CD4-positive, alpha-beta memory T cell (primary cell): ENCODE results near the gene VPS13D. TPM values are rescaled to one million over a fixed set of nuclear protein-coding genes. Genes with fewer than 3 reads are reported as not detected.

Source experiments
- CTCF ChIA-PET: fragments of 350-600 bp; sonication (Branson Sonifier 250); formaldehyde crosslinking; loops from one replicate; lab custom pipeline; 2021; ENCODE audit warnings: inconsistent platforms; ENCODE audit not compliant: partially characterized antibody; lab: Charles Lee
- POLR2A ChIA-PET: fragments of 350-600 bp; sonication (Branson Sonifier 250); formaldehyde crosslinking; loops from one replicate; lab custom pipeline; 2021; ENCODE audit not compliant: partially characterized antibody; lab: Charles Lee
- DNase-seq, 5 donors: peaks; one replicate each; pipeline versions ENCODE4 v3.0.0 to v3.0.0-alpha.2; 2020 to 2022; ENCODE audit warnings: mixed read lengths in 1 of 5
- H3K27ac ChIP-seq: one replicate; pipeline ENCODE4 v1.7.0; 2013; ENCODE audit warnings: low read depth, low read length
- H3K27me3 ChIP-seq: 2 replicates; pipeline ENCODE4 v1.7.0; 2013; ENCODE audit warnings: mild to moderate bottlenecking, low read length, moderate library complexity; ENCODE audit not compliant: insufficient read depth
- H3K36me3 ChIP-seq: 2 replicates; pipeline ENCODE4 v1.7.0; 2013; ENCODE audit warnings: mild to moderate bottlenecking, low read length, moderate library complexity; ENCODE audit not compliant: insufficient read depth
- H3K4me1 ChIP-seq: 2 replicates; pipeline ENCODE4 v1.7.0; 2013; ENCODE audit warnings: mild to moderate bottlenecking, low read length, moderate library complexity; ENCODE audit not compliant: insufficient read depth
- H3K4me3 ChIP-seq, 2 donors: one replicate each; pipeline ENCODE4 v1.7.0; 2013; ENCODE audit warnings: low read length in 2 of 2, mild to moderate bottlenecking in 1 of 2
- H3K9me3 ChIP-seq, 2 donors: one replicate each; pipeline ENCODE4 v1.7.0; 2013; ENCODE audit warnings: low read length in 2 of 2, control low read depth in 1 of 2; ENCODE audit not compliant: control insufficient read depth in 1 of 2
- H3K27ac Mint-ChIP-seq, 7 donors: one replicate each; pipeline ENCODE4 v1.8.0; 2020 to 2021; ENCODE audit warnings: mixed read lengths in 7 of 7, mild to moderate bottlenecking in 6 of 7, inconsistent platforms in 3 of 7, moderate library complexity in 3 of 7
- H3K27me3 Mint-ChIP-seq, 2 donors: one replicate each; pipeline ENCODE4 v1.8.0; 2020 to 2021; ENCODE audit warnings: mixed read lengths in 2 of 2
- H3K36me3 Mint-ChIP-seq, 2 donors: one replicate each; pipeline ENCODE4 v1.8.0; 2020 to 2021; ENCODE audit warnings: mixed read lengths in 2 of 2, inconsistent platforms in 1 of 2, mild to moderate bottlenecking in 1 of 2
- H3K4me1 Mint-ChIP-seq, 4 donors: one replicate each; pipeline ENCODE4 v1.8.0; 2020 to 2021; ENCODE audit warnings: mixed read lengths in 4 of 4, mild to moderate bottlenecking in 1 of 4
- H3K4me3 Mint-ChIP-seq, 8 donors: one replicate each; pipeline ENCODE4 v1.8.0; 2020 to 2021; ENCODE audit warnings: mixed read lengths in 8 of 8, mild to moderate bottlenecking in 7 of 8, moderate library complexity in 6 of 8, inconsistent platforms in 3 of 8
- H3K9me3 Mint-ChIP-seq, 8 donors: one replicate each; pipeline ENCODE4 v1.8.0; 2020 to 2021; ENCODE audit warnings: mixed read lengths in 8 of 8, mild to moderate bottlenecking in 5 of 8, inconsistent platforms in 3 of 8, moderate library complexity in 1 of 8
- intact Hi-C: fragments of 100-400 bp; cut with micrococcal nuclease; formaldehyde crosslinking; loops from one replicate; pipeline ENCODE4 v1.15.1; 2023
- polyA plus RNA-seq, 2 donors: library from polyadenylated mRNA; unstranded; fragments of 300-500 nt; fragmentation: Illumina TruSeq; gene quantifications; one replicate each; pipeline ENCODE4 v1.2.3, GENCODE V29; 2021
- total RNA-seq, 2 experiments: library from RNA; stranded (reverse); gene quantifications; one replicate each; pipeline ENCODE4 v1.2.3, GENCODE V29; 2021

Gene VPS13D
- total and polyA plus RNA-seq, 4 experiments from 2014 or later: 10.2 to 96.3 (median 52.5) TPM

DNA sequence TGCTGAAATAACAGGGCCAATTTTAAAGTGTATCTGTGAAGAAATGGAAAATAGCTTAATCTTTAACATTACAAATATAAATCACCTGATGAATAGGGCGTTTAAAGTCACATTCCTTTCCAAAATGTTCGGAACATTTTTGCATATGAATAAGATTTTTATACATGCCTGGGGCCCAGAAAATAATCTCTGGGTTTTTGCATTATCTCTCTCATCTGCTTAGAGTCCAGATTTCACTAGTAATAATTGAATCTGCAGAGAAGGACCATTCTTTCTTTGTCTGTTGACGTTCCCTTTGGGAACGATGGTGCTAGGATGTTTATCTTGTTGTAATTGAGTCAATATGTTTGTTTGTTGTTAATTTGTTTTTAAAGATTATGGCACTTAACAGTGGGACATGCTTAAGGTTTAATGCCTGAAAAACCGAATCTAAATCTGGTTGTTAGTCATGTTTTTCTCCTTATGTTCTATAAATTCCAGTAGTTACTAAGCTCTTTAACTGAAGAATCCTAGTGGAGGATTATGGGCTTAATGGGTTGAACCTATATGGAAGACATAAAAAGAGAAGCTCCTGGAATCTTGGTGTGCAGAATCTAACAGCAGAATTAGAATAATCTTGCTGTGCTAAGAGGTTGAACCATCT, 140.6 kb downstream of the VPS13D start:
- Mint-ChIP-seq H3K9me3 (no peaks in the 10 kb centered on the region), H3K4me1 (peaks cover 0 to 7% (median 2%) of the 10 kb centered on the region in 4 donors), H3K4me3 (no peak overlapping the region), H3K27me3 (no peaks in the 10 kb centered on the region), H3K27ac (peak overlapping the region in 1 of 7 donors; percentile 38), H3K36me3 (peaks cover 46 to 65% of the 10 kb centered on the region in 2 donors)
- no peaks in the 10 kb centered on the region for H3K4me1 ChIP-seq
- no peak for DNase-seq
- ChIA-PET CTCF (interaction anchor here (1.0 kb wide), 1 partner anchor 14 kb away, joined by 3 read pairs; no protein-coding TSS in a partner anchor), POLR2A (no interaction called here)
- H3K27me3 ChIP-seq: no peaks in the 10 kb centered on the region
- H3K36me3 ChIP-seq: peaks cover 26% of the 10 kb centered on the region
- intact Hi-C loops: no loop called here
- no peaks in the 10 kb centered on the region for H3K9me3 ChIP-seq
- no peak overlapping the region for H3K4me3 ChIP-seq
- no peak overlapping the region for H3K27ac ChIP-seq

DNA sequence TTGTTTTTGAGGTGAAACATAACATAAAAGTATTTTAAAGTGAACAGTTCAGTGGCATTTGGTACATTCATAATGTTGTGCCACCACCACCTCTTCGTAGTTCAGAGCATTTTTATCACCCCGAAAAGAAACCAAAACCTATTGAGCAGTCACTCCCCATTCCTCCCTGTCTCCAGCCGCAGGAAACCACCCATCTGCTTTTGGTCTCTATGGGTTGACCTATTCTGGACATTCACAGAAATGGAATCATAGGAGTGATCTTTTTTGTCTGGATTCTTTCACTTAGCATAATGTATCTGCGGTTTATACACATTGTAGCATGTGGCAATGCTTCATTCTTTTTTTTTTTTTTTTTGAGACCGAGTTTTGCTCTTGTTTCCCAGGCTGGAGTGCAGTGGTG, 141.2 kb downstream of the VPS13D start:
- H3K9me3 ChIP-seq: no peaks in the 10 kb centered on the region
- intact Hi-C loops: no loop called here
- H3K27me3 ChIP-seq: no peaks in the 10 kb centered on the region
- no peaks in the 10 kb centered on the region for H3K9me3 Mint-ChIP-seq
- no peak overlapping the region for H3K4me3 ChIP-seq
- peaks cover 0 to 8% (median 2%) of the 10 kb centered on the region in 4 donors for H3K4me1 Mint-ChIP-seq
- no peak for DNase-seq
- peaks cover 47 to 69% of the 10 kb centered on the region in 2 donors for H3K36me3 Mint-ChIP-seq
- H3K36me3 ChIP-seq: peaks cover 28% of the 10 kb centered on the region
- H3K4me1 ChIP-seq: no peaks in the 10 kb centered on the region
- POLR2A ChIA-PET: no interaction called here
- no peak overlapping the region for H3K27ac ChIP-seq
- CTCF ChIA-PET: interaction anchor here (1.0 kb wide), 1 partner anchor 14 kb away, joined by 3 read pairs; no protein-coding TSS in a partner anchor
- H3K4me3 Mint-ChIP-seq: no peak overlapping the region
- peak overlapping the region in 1 of 7 donors; percentile 19 for H3K27ac Mint-ChIP-seq
- H3K27me3 Mint-ChIP-seq: no peaks in the 10 kb centered on the region

GRCh38 chr1:12372180-12372579, 142.3 kb downstream of the VPS13D start:
- H3K4me1 ChIP-seq: no peaks in the 10 kb centered on the region
- Mint-ChIP-seq H3K27me3 (no peaks in the 10 kb centered on the region), H3K9me3 (no peaks in the 10 kb centered on the region), H3K36me3 (peaks cover 54 to 67% of the 10 kb centered on the region in 2 donors), H3K4me1 (peaks cover 0 to 11% (median 2%) of the 10 kb centered on the region in 4 donors), H3K27ac (peak overlapping the region in 2 of 7 donors; percentile 22 to 30), H3K4me3 (no peak overlapping the region)
- CTCF ChIA-PET: interaction anchor here (0.7 kb wide), 1 partner anchor 107 kb away, joined by 4 read pairs; no protein-coding TSS in a partner anchor
- no peak overlapping the region for H3K4me3 ChIP-seq
- H3K27me3 ChIP-seq: no peaks in the 10 kb centered on the region
- H3K36me3 ChIP-seq: peaks cover 34% of the 10 kb centered on the region
- POLR2A ChIA-PET: no interaction called here
- H3K9me3 ChIP-seq: no peaks in the 10 kb centered on the region
- H3K27ac ChIP-seq: no peak overlapping the region
- intact Hi-C loops: no loop called here
- DNase-seq: peak in 1 of 5 donors; percentile 1

DNA sequence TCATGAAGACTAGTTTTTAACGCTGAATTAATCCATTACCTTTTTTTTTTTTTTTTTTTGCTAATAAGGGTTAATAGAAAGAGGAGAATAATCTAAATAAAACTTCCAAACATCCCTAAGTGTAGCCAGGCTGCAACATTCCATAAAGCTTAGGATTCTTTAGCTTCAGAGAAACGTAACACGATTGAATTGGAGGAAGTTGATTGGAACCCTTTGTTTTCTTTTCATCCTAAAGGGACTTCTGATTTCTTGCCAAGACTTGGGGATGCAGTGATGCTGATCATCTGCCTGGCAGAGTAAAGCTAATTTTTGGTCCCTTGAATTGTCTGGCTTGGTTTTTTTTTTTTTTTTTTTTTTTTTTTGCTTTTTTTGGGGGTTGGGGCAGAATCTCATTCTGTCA, 142.9 kb downstream of the VPS13D start:
- Mint-ChIP-seq H3K36me3 (peaks cover 56 to 67% of the 10 kb centered on the region in 2 donors), H3K4me1 (peaks cover 0 to 11% (median 2%) of the 10 kb centered on the region in 4 donors), H3K9me3 (no peaks in the 10 kb centered on the region), H3K27ac (peak overlapping the region in 1 of 7 donors; percentile 30), H3K4me3 (no peak overlapping the region), H3K27me3 (no peaks in the 10 kb centered on the region)
- Histone ChIP-seq H3K4me1 (no peaks in the 10 kb centered on the region), H3K27me3 (no peaks in the 10 kb centered on the region), H3K27ac (no peak overlapping the region), H3K36me3 (peaks cover 35% of the 10 kb centered on the region), H3K4me3 (no peak overlapping the region), H3K9me3 (no peaks in the 10 kb centered on the region)
- DNase-seq: no peak
- CTCF ChIA-PET: interaction anchor here (0.7 kb wide), 1 partner anchor 107 kb away, joined by 4 read pairs; no protein-coding TSS in a partner anchor
- POLR2A ChIA-PET: no interaction called here
- intact Hi-C loops: no loop called here

GRCh38 chr1:12375133-12375829, 145.5 kb downstream of the VPS13D start:
- Mint-ChIP-seq H3K9me3 (no peaks in the 10 kb centered on the region), H3K4me1 (peaks cover 0 to 12% (median 2%) of the 10 kb centered on the region in 4 donors), H3K36me3 (peaks cover 51 to 64% of the 10 kb centered on the region in 2 donors), H3K27ac (peak overlapping the region in 2 of 7 donors; percentile 7 to 37), H3K4me3 (no peak overlapping the region), H3K27me3 (no peaks in the 10 kb centered on the region)
- no peaks in the 10 kb centered on the region for H3K9me3 ChIP-seq
- no peak overlapping the region for H3K27ac ChIP-seq
- CTCF ChIA-PET: no interaction called here
- no peak overlapping the region for H3K4me3 ChIP-seq
- no peaks in the 10 kb centered on the region for H3K27me3 ChIP-seq
- intact Hi-C loops: no loop called here
- POLR2A ChIA-PET: interaction anchor here (1.0 to 1.2 kb wide), 2 partner anchors 10 to 201 kb away, joined by 3 to 4 read pairs; no protein-coding TSS in a partner anchor
- H3K4me1 ChIP-seq: no peaks in the 10 kb centered on the region
- no peak for DNase-seq
- H3K36me3 ChIP-seq: peaks cover 35% of the 10 kb centered on the region

- H3K4me1 Mint-ChIP-seq: peaks cover 3 to 22% (median 5%) of the 10 kb centered on the region in 4 donors
- no peak for DNase-seq
- H3K27ac ChIP-seq: no peak overlapping the region
- H3K4me1 ChIP-seq: no peaks in the 10 kb centered on the region
- no peaks in the 10 kb centered on the region for H3K27me3 ChIP-seq
- no peak overlapping the region for H3K4me3 ChIP-seq
- no peaks in the 10 kb centered on the region for H3K9me3 Mint-ChIP-seq
- intact Hi-C loops: no loop called here
- H3K27ac Mint-ChIP-seq: peak overlapping the region in 3 of 7 donors; percentile 0 to 33 (median 8)
- H3K27me3 Mint-ChIP-seq: no peaks in the 10 kb centered on the region
- H3K36me3 Mint-ChIP-seq: peaks cover 55 to 64% of the 10 kb centered on the region in 2 donors
- H3K9me3 ChIP-seq: no peaks in the 10 kb centered on the region
- no peak overlapping the region for H3K4me3 Mint-ChIP-seq
- peaks cover 31% of the 10 kb centered on the region for H3K36me3 ChIP-seq
- ChIA-PET CTCF (no interaction called here), POLR2A (interaction anchor here (1.2 kb wide), 1 partner anchor 8 kb away, joined by 4 read pairs; no protein-coding TSS in a partner anchor)
These were observed 146.6 kb downstream of the VPS13D start for GRCh38 chr1:12376236-12377045.
